Stimulated activated CD8-positive, alpha-beta memory T cell treated with anti-CD3 and anti-CD28 coated beads, Interleukin-12 subunit alpha, Interleukin-12 subunit beta, amount 100 ng/mL, for 24 hours (primary cell): ENCODE measurements around the gene KLHL14.
"Not testable (repeated sequence)": the region's sequence is repeated elsewhere in the genome, so short reads cannot be mapped to it uniquely, and the experiment has no call there.

ENCODE experiments used
- DNase-seq: peaks from one replicate; pipeline ENCODE4 v3.0.0-alpha.2; 2020; ENCODE audit errors: extremely low read depth

Gene KLHL14, protein sequence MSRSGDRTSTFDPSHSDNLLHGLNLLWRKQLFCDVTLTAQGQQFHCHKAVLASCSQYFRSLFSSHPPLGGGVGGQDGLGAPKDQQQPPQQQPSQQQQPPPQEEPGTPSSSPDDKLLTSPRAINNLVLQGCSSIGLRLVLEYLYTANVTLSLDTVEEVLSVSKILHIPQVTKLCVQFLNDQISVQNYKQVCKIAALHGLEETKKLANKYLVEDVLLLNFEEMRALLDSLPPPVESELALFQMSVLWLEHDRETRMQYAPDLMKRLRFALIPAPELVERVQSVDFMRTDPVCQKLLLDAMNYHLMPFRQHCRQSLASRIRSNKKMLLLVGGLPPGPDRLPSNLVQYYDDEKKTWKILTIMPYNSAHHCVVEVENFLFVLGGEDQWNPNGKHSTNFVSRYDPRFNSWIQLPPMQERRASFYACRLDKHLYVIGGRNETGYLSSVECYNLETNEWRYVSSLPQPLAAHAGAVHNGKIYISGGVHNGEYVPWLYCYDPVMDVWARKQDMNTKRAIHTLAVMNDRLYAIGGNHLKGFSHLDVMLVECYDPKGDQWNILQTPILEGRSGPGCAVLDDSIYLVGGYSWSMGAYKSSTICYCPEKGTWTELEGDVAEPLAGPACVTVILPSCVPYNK

DNA sequence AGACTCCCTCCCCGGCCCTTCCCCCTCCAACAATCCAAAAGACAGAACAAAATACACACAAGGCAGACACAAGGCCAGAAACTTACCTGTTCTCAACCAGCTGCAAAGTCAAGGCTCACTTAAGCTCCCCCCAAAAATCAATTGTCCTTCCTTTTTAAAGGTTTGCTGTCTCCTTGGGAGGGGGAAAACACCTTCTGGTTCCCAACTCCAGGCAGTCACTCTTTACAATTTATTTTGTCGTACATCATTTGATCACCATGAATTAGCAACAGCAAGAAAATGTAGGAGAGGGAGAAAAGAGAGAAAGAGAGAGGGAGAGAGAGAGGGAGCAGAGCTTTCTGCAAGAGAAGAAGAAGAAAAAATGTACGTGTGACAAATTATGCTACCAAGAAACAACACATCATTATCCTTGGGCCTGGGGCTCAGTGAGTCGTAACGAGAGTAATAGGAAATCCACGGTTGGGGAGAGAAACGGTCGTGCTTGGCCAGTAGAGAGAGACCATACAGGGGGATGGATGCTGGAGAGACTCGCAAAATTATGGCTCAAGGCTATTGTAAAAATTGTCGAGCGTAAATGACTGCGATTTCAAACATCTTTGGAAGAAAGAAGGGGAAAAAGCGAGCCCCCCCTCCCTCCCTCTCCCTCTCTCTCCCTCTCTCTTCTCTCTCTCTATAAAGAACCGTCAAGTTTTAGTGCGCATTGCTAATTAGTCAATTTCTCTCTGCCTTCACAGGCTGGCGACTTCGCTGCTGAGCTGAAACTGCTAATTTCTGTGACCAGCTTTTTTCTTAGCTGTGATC is at the start of gene KLHL14:
Gene KLHL14, minus strand, starts transcription at position 443 of the 801 bp plus-strand sequence. CDS start 2,432 bp downstream, outside the sequence.
- no peak for DNase-seq

DNA sequence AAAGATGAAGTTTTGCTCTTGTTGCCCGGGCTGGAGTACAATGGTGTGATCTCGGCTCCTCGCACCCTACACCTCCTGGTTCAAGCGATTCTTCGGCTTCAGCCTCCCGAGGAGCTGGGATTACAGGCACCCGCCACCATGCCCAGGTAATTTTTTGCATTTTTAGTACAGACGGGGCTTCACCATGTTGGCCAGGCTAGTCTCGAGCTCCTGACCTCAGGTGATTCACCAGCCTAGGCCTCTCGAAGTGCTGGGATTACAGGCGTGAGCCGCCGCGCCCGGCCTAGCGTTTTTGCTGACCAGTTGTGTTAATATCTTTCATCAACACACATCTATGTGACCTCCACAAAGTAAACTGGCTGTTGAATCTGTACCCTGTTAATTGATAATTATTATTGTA is 49.4 kb upstream of the KLHL14 start:
- DNase-seq, result no peak

DNA sequence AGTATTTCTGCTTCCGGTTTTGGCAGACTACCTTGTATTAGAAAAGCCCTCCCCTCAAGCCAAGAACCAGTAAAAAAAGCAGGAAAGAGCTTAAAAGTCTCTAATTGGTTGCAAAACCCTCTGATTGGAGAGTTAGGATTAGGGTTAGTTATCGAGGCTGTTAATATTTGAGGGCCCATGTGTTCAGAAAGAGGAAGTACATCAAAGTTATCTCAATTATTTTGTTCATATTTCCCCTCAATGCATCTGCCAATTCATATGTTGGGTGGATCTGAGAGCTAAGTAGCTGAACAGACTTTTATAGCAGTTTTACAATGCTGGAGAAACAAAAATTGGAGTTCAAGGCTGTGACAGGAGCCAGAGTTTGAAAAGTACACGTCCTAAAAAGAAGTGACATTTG is 43.1 kb upstream of the KLHL14 start:
- no peak for DNase-seq

DNA sequence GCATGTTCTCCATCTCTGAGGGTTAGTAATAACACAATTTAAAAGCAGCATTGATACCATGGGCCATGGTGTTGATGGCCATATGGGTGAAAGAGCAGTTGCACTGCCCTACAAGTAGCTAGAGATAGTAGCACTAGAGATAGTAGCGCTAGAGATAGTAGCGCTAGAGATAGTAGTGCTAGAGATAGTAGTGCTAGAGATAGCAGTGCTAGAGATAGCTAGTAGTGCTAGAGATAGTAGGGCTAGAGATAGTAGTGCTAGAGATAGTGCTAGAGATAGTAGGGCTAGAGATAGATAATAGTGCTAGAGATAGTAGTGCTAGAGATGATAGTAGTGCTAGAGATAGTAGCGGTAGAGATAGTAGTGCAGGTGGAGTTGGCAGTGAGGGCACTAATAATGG is 39.5 kb upstream of the KLHL14 start:
- DNase-seq, result no peak

DNA sequence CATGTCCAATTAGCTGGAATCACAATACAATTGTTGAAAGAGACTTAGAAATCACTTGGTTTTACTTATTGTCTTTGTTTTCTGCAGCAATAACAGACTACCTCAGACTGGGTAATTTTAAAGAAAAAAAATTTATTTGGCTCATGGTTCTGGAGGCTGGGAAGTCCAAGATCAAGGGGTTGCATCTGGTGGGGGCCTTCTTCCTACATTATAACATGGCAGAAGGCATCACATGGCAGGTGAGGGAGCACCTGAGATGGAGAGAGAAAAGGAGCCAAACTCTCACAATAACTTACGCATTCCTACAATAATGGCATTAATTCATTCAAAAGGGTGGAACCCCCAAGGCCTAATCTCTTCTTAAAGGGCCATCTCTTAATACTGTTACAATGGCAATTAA is 37.5 kb upstream of the KLHL14 start:
- DNase-seq, result no peak

DNA sequence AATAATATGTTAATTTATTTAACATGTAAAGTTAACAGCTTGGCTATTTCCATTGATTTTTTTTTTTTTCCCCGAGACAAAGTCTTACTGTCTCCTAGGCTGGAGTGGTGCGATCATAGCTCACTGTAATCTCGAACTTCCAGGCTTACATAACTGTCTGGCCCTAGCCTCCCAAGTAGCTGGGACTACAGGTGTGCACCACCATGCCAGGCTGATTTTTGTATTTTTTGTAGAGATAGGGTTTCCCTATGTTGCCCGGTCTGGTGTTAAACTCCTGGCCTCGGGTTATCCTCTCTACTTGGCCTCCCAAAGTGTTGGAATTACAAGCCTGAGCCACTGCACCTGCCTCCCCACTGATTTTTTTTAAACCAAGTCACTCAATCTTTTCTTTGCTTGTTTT is 32.5 kb upstream of the KLHL14 start:
- DNase-seq, result no peak

DNA sequence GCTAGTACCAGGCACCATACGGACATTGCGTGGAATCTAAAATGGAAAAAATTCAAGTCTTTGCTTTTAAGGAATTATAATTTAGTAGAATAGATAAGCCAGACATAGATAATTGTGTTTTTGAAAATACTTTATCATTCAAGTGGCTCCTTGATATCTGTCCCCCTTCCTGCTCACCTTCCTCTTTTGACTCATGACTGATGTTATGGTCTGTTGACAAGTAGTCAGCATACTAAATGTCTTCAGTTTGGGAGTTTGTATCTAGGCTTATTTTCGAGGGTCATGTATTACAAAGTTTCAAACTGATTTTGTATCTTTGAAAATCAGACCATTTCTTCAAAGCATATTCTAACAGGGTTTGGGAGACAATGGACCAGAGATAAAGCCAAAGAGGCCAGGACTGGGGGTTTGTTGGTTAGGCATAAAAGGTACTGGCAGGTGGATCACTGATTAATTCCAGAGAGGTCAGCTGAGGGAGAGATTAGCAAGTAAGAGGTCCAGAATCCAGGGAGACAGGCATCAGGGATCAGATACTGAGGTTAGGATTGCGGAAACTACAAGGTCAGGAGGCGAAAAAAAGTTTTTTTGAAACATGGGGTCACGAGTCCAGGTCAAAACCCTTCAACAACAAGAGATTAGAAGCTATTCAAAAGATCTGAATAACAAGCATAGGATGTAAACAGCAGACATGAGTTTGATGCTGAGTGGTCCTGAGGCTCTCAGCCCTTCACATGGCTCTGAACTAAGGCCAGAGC is 31.5 kb upstream of the KLHL14 start:
- no peak for DNase-seq

DNA sequence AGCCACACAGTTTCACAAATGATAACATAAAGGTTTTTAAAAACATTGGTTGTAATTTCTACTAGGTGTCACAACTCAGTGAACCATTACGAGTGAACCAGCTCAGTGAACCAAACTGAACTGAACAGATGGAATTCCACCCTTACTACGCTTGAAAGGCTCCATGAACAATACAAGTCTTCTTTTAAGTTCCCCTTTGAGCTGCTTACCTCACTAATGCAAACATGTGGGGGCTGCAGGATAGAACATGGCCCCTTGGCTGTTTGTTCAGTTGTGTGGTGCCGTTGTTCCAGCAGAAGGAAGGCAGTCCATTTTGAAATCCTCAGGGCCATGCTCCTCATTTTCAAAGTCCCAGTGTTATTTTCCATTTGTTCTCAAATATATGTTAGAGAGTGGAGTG is 30.7 kb upstream of the KLHL14 start:
- no peak for DNase-seq

DNA sequence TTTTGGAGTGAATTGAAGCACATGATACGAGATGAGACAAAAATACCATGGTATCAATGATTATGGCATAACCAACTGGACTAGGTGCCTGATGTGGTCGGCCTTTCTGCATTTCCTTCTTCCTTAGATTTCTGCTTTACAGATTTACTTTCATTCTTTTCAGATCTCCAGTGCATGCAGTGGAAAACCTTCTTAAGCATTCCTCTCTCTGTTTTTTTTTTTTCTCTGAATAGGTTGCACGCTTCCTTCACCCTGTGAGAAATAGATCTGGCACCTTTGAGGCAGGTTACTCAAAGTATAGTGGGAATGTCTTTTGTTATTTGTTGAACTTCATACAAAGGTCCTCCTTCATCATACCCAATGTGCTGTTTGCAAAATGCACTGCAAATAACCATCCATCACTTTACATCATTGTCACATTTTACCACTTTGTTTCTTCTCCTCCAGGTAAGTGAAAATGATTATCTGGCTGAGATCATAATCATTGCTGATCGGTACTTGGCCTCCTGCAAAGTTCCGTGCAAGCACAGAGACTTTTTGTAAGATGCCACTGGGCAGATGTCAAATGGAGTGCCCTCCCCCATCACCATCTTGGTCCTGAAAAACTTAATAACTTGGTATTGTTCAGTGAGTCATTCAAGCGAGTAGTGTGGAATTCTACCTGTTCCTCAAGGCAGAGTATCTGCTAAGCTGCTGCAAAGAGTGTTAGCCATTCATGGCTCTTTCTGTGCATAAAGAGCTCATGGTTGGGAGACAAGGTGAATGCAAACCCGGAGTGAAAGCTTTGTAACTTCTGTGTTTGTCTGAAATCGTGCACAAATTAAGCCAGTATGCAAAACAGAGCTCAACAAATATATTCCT is 30.0 kb upstream of the KLHL14 start:
- no peak for DNase-seq

DNA sequence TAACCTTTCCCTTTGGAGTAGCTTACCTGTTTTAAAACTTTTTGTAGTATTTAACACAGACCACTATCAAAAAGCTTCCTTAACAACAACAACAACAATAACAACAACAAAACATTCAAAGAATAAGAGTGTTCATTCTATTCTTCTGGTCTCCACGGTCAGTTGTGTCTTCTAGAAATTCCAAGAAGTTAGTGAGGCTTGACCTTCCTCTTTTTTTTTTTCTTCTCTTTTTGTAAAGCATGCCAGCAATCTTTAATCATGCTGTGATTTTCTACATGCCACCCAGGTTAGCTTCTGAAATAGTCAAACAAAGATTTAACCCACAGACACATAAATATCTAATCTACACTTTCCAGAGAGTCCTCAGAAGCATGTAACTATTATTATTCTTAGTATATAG is 28.4 kb upstream of the KLHL14 start:
- no peak for DNase-seq

DNA sequence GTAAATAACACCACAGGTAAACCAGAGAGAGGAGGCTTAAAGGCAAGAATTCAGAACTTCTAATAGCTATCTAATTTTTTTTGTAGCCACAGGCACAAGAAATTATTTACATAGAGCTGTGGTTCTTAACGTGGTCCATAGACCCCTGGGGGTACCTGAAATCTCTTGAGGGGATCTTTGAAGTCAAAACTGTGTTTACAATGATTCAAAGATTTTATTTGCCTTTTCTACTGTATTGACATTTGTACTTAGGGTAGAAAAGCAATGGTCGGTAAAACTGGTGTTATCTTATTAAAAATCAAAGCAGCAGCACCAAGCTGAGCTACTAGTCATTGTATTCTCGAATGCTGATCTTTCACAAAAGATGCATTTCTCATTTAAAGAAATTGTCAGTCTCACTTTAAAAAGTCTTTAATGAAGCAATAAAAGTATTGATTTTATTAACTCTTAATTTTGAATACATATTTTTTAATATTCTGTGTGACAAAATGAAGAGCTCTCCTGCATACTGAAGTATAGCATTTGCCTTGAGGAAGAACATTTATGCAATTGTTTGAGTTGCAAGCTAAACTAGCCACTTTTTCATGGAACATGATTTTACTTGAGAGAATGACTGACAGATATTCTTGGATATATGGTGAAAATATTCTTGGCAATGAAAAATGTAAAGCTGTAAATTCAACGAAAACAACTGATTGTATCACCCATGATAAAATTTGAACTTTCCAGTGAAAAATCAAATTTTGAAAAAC is 25.6 kb upstream of the KLHL14 start:
- DNase-seq, result no peak

DNA sequence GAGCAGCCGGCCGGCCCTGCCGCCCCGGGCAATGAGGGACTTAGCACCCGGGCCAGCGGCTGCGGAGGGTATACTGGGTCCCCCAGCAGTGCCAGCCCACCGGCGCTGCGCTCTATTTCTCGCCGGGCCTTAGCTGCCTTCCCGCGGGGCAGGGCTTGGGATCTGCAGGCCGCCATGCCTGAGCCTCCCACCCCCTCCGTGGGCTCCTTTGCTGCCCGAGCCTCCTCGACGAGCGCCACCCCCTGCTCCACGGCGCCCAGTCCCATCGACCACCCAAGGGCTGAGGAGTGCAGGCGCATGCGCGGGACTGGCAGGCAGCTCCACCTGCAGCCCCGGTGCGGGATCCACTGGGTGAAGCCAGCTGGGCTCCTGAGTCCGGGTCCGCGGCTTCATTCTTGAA is 21.8 kb upstream of the KLHL14 start:
- not testable (repeated sequence) for DNase-seq

DNA sequence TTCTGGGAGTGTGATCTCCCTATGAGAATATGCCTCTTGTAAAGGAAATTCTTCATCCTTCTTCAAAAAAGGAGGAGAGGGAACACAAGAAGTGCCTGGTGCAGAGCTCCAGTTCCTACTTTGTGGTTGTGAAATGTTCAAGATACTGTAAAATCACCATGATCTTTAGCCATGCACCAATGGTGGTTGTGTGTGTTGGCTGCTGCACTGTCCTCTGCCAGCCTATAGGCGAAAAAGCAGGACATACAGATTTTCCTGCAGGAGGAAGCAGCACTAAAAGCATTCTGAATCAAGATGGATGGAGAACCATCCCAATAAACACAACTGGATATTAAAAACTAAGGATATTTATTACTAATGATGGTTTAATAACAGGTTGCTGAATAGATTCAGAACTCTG is 6.2 kb upstream of the KLHL14 start:
- DNase-seq, result no peak

DNA sequence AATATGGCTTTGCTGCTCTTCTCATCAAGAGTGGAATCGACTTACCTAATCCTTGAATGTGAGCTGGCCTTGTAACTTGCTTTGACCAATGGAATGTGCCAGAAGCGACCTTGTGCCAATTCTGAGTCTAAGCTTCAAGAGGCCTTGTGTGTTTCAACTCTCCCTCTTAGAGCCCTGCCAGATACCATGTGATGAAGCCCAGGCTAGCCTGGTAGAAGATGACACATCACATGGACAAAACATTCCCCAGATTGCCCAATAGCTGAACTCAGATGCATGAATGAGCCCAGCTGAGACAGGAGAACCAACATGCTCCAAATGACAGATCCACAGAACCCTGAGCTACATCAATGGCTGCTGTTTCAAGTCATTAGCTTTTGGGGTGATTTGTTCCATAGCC is 4.2 kb upstream of the KLHL14 start:
- no peak for DNase-seq

DNA sequence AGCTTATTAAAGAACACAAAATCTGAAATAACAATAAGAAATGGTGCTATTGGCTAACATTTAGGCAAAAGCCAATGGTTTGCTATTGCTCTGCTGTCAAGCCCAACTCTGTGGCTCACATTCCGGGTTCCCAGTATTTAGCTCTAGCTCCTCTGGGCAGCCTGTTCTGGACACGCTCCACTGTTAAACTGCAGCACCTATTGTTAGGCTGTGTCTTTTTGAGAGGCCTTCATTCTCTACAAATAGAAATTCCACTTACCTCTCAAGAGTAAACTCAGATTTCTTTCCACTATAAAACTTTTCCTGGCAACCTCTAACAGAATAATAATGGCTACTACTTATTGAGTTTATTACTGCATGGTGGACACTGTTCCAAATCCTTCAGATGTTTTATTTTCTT is 3.7 kb upstream of the KLHL14 start:
- no peak for DNase-seq

DNA sequence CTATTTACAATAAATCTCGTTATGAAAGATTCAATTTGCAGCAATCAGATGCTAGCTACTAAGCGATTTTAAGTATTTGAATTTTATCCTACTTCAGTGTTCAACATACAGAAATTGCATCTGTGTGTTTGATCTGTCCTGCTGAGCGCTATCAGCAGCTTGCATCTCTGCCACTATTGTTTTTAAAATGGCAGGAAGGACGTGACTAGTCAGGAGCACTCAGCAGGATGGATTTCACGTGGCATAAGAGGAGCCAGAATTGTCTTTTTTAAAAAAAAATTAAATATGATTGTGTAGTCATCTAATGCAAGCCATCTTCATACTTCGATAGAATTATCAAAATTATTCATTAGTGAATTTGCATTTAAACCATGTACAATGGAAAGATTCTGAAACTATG is 2.8 kb upstream of the KLHL14 start:
- DNase-seq, result no peak

DNA sequence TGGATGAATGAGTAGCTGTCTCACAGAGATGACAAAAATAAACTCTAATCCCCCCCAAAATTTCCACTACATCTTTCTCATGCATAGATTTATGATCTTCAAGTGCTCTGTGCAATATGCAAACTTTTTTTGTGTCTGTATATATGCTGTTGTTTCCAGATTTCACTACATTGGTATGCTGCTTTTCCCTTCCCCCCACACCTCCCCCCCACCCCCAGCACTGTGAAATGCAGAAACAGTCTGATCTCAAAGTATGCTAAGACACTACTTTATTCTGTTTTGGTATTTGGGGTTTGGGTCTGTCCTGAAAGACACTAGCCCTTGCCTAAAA is 524 bp upstream of the KLHL14 start:
- no peak for DNase-seq

DNA sequence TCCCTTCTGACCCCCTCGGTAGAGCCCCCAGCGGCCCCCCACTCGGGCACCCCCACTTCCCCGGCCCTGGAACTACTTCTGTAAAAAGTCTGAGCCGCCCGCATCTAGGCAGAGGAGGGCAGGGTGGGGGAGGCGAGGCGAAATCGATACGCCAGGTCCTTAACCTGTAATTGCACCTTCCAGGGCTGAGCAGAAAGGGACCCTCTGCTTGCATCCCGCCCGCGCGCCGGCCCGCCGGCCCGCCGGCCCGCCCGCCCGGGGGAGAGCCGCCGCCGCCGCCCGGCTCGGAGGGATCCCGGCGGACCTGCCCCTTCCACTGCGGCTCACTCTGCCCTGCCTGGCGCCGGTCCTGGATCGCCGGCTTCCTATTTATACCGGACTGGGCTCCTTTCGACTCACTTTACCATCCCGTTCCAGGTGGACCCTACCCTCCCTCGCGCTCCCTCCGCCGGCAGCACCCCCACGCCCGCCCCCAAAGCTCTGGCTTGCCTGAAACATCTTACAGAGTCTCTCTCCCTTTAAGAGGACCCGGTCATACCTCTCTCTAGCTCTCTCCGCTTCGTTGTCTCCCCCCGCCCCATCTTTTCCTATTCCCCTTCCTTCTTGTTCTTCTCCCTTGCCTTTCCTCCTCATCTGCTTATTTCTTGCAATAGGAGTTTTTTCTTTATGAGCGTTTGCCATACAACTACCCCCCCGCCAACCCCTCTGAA is 797 bp downstream of the KLHL14 start:
- DNase-seq, result no peak

DNA sequence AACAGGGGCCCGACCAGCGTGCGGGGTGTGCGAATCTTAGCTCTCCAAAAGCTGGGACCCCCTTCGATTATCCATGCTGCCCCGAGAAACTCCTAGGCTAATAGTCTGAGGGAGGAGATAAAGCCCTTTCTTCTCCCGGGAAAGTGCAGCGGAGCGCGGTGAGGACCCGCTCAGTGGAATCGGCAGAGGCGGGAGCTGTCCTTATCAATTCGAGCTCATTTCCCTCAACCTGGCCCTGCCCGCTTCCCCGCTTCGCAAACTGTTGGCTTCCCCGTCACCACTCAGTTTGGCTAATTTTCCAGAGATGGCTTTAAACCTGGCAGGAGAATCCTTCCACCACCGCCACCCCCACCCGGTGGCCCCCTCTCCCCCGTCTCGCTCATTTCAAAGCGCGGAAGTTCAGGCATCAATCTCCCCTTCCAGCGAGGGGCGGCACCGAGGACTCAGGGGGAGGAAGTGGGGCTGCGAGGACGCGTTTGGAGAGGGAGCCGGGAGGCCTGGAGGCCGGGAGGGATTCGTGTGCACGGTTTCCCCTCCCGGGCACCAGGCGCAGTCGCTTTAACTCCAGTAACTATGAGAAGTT is 1.6 kb downstream of the KLHL14 start:
- no peak for DNase-seq
